Panc1 (cell line): ENCODE results near the gene RBM10. TPM values are rescaled to one million over a fixed set of nuclear protein-coding genes. Genes with fewer than 3 reads are reported as not detected.

ENCODE experiments used
- ATAC-seq: fragments of 200-7000 bp; cut with Tn5 transposase; 2 replicates; pipeline ENCODE4 v1.9.1; 2020; ENCODE audit warnings: mild to moderate bottlenecking, moderate library complexity
- BruUV-seq: library from RNA; stranded (reverse); fragments of 400-500 nt; replicated peaks from 2 replicates; lab custom pipeline; 2021; lab: Mats Ljungman, UMichigan
- CTCF ChIA-PET: fragments of 300-600 bp; sonication (Branson Sonifier 250); formaldehyde crosslinking; loops from one replicate; lab custom pipeline; 2022; ENCODE audit warnings: antibody characterized with exemption; lab: Charles Lee
- POLR2A ChIA-PET: fragments of 300-600 bp; sonication (Branson Sonifier 250); formaldehyde crosslinking; loops from one replicate; lab custom pipeline; 2022; ENCODE audit warnings: antibody characterized with exemption; lab: Charles Lee
- DNase-seq: peaks from one replicate; pipeline ENCODE4 v3.0.0-alpha.2; 2010; ENCODE audit warnings: low read depth, low spot score
- H3K27ac ChIP-seq: 2 replicates; pipeline ENCODE4 v1.5.1; 2011; ENCODE audit warnings: mild to moderate bottlenecking, low read length, inconsistent platforms
- H3K27me3 ChIP-seq: fragments of 200-500 bp; sonication (Bioruptor generic); 2 replicates; pipeline ENCODE4 v1.6.0; 2014; ENCODE audit warnings: low read length, inconsistent platforms; ENCODE audit not compliant: control insufficient read depth, insufficient read depth
- H3K36me3 ChIP-seq: fragments of 200-500 bp; sonication (Bioruptor generic); 2 replicates; pipeline ENCODE4 v1.5.1; 2014; ENCODE audit warnings: inconsistent platforms, mild to moderate bottlenecking, low read length, moderate library complexity; ENCODE audit not compliant: control insufficient read depth, insufficient read depth
- H3K4me1 ChIP-seq: 2 replicates; pipeline ENCODE4 v1.5.1; 2011; ENCODE audit warnings: inconsistent platforms, mild to moderate bottlenecking, low read length, moderate library complexity; ENCODE audit not compliant: control insufficient read depth, insufficient read depth
- H3K4me3 ChIP-seq, 2 experiments: 2 replicates each; pipeline ENCODE4 v1.5.1; 2011 to 2012; ENCODE audit warnings: low read depth in 2 of 2, low read length in 2 of 2, mild to moderate bottlenecking in 2 of 2, inconsistent platforms in 1 of 2, moderate library complexity in 1 of 2
- H3K9me3 ChIP-seq: fragments of 200-500 bp; sonication (Bioruptor generic); 2 replicates; pipeline ENCODE4 v1.5.1; 2014; ENCODE audit warnings: low read depth, mild to moderate bottlenecking, inconsistent platforms, low read length, moderate library complexity; ENCODE audit not compliant: control insufficient read depth, insufficient read depth
- CTCF ChIP-seq: fragments of 450-650 bp; IDR thresholded peaks from 2 replicates; pipeline ENCODE4 v1.5.1; 2017; ENCODE audit warnings: mild to moderate bottlenecking
- POLR2AphosphoS5 ChIP-seq: IDR thresholded peaks from 2 replicates; pipeline ENCODE4 v1.6.1; 2012; ENCODE audit warnings: mild to moderate bottlenecking, low read depth, low read length, moderate library complexity
- REST ChIP-seq, 2 experiments: IDR thresholded peaks; 2 replicates each; pipeline ENCODE4 v1.6.1; 2011 to 2012; ENCODE audit warnings: low read depth in 2 of 2, control low read depth in 1 of 2, low read length in 1 of 2, mild to moderate bottlenecking in 1 of 2, moderate library complexity in 1 of 2; ENCODE audit not compliant: insufficient read depth in 1 of 2
- SIN3A ChIP-seq: IDR thresholded peaks from 2 replicates; pipeline ENCODE4 v1.6.1; 2012; ENCODE audit warnings: low read depth, mild to moderate bottlenecking, low read length, moderate library complexity, borderline replicate concordance; ENCODE audit not compliant: insufficient read depth
- TCF7L2 ChIP-seq: IDR thresholded peaks from 2 replicates; pipeline ENCODE4 v1.6.1; 2011; ENCODE audit warnings: mild to moderate bottlenecking, low read depth, low read length, inconsistent platforms
- in situ Hi-C: cut with HindIII; loops from 2 replicates; pipeline ENCODE4 v1.10.0; 2016; ENCODE audit warnings: low sequenced_read_pairs, low pct_unique_long_range_greater_than_20kb
- intact Hi-C: fragments of 100-400 bp; cut with micrococcal nuclease; formaldehyde crosslinking; loops from one replicate; pipeline ENCODE4 v1.10.0; 2022; ENCODE audit not compliant: unreplicated experiment
- total RNA-seq: library from RNA; stranded (reverse); gene quantifications from one replicate; pipeline ENCODE4 v1.2.1, GENCODE V29; 2021; ENCODE audit not compliant: unreplicated experiment

RBM10 gene
- total RNA-seq, 1 experiment from 2014 or later: 47.1 TPM

DNA sequence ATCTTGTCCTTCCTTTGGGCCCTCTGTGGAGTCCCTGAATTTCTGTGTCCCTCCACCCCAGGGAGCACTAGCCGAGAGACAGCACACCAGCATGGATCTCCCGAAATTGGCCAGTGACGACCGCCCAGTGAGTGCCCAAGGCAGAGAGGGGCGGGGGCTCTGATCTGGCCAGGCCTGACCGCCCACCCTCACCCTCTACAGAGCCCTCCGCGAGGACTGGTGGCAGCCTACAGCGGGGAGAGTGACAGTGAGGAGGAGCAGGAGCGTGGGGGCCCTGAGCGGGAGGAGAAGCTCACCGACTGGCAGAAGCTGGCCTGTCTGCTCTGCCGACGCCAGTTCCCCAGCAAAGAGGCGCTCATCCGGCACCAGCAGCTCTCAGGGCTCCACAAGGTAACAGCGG, 40.2 kb downstream of the RBM10 start:
- H3K27me3 ChIP-seq: no peaks in the 10 kb centered on the region
- H3K36me3 ChIP-seq: peaks cover 3% of the 10 kb centered on the region
- TF ChIP-seq POLR2AphosphoS5 (no peak), TCF7L2 (no peak), SIN3A (no peak), CTCF (no peak), REST (IDR thresholded peaks at IDR 0.05; ENCODE audit: insufficient read depth in 1 of 2, low read depth in 2 of 2, low read length in 1 of 2) (no peak)
- H3K4me1 ChIP-seq: no peaks in the 10 kb centered on the region
- in situ Hi-C loops (no loop called here), intact Hi-C loops (no loop called here)
- no peak overlapping the region for H3K27ac ChIP-seq
- ChIA-PET POLR2A (no interaction called here), CTCF (no interaction called here)
- H3K4me3 ChIP-seq: no peak overlapping the region
- ATAC-seq (no peak), DNase-seq (no peak)
- H3K9me3 ChIP-seq: no peaks in the 10 kb centered on the region
- no TSS peak for BruUV-seq

DNA sequence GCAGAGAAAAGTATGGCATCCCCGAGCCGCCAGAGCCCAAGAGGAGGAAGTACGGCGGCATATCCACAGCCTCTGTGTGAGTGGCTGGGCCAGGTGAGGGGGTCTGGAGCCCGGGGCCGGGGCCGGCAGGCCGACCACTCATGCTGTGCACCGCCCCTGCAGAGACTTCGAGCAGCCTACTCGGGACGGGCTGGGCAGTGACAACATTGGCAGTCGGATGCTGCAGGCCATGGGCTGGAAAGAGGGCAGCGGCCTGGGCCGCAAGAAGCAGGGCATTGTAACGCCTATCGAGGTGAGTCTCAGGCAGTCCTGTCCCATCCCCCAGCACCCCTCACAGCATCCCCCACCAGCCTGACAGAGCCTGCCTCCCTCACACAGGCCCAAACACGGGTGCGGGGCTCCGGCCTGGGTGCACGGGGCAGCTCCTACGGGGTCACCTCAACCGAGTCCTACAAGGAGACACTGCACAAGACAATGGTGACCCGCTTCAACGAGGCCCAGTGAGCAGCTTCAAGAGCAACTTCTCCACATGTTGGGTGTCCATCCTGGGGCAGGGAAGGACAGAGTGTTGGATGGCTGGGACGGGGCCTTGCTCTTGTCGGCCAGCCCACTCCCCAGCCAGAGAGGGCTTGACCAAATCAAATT, 41.2 kb downstream of the RBM10 start:
- no peaks in the 10 kb centered on the region for H3K9me3 ChIP-seq
- TSS peak; percentile 91 for BruUV-seq
- H3K27me3 ChIP-seq: no peaks in the 10 kb centered on the region
- no peak for DNase-seq
- no peaks in the 10 kb centered on the region for H3K4me1 ChIP-seq
- ATAC-seq: no peak
- ChIA-PET CTCF (no interaction called here), POLR2A (no interaction called here)
- no peak overlapping the region for H3K4me3 ChIP-seq
- no peak for TF ChIP-seq CTCF
- no peak for TF ChIP-seq SIN3A
- TF ChIP-seq POLR2AphosphoS5: no peak
- no peak for TF ChIP-seq REST (IDR thresholded peaks at IDR 0.05; ENCODE audit: insufficient read depth in 1 of 2, low read depth in 2 of 2, low read length in 1 of 2)
- no peak overlapping the region for H3K27ac ChIP-seq
- in situ Hi-C loops (no loop called here), intact Hi-C loops (no loop called here)
- peaks cover 3% of the 10 kb centered on the region; the same call in 1 of the 2 replicates for H3K36me3 ChIP-seq
